NB4 (cell line): Measurements from ENCODE around the gene DIS3L.

Source experiments
- CTCF ChIP-seq: IDR thresholded peaks from one replicate; pipeline ENCODE4 v1.5.1; 2012; ENCODE audit warnings: low read depth, low read length
- MAX ChIP-seq: IDR thresholded peaks from 2 replicates; pipeline ENCODE4 v1.6.1; 2011; ENCODE audit warnings: low read depth, low read length
- MYC ChIP-seq: IDR thresholded peaks from 2 replicates; pipeline ENCODE4 v1.6.1; 2011; ENCODE audit warnings: low read depth, low read length
- POLR2A ChIP-seq: IDR thresholded peaks from 2 replicates; pipeline ENCODE4 v1.6.1; 2011; ENCODE audit warnings: mild to moderate bottlenecking; ENCODE audit not compliant: insufficient read length; ENCODE audit errors: extremely low read depth

DNA sequence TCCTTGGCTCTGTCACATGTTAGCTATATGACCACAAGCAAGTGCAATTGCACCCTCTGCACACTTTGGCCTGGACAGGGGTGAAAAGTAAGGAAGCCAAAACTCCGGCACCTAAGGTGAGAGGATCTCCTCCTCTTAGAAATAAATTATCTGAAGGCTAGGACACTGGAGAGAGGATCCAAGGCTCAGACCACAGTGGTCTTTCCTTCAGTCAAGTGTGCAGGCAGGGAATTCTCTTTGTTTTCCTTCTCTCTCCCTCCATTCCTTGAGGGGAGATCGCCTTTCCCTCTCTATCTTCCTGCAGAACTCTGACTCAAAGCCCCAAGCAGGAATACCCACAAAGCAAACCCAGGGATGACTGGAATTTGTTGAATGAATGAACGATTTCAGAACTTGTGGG lies 36.7 kb upstream of the DIS3L start:
- TF ChIP-seq CTCF (no peak), POLR2A (no peak), MAX (no peak), MYC (no peak)
